B cell (primary cell): ENCODE results near the gene VAMP4. TPM values are rescaled to one million over a fixed set of nuclear protein-coding genes. Genes with fewer than 3 reads are reported as not detected.
A peak's percentile ranks its signal among the peaks of the same experiment; 100 is the strongest.

Source experiments
- ATAC-seq: fragments of 200-7000 bp; cut with Tn5 transposase; one replicate; pipeline ENCODE4 v1.10.0; 2021; ENCODE audit warnings: low read depth, mild to moderate bottlenecking, moderate number of reproducible peaks, moderate library complexity
- CTCF ChIA-PET: fragments of 350-600 bp; sonication (Branson Sonifier 250); formaldehyde crosslinking; loops from one replicate; lab custom pipeline; 2021; ENCODE audit warnings: antibody characterized with exemption, inconsistent platforms; lab: Charles Lee
- POLR2A ChIA-PET: fragments of 350-600 bp; sonication (Branson Sonifier 250); formaldehyde crosslinking; loops from one replicate; lab custom pipeline; 2021; ENCODE audit warnings: antibody characterized with exemption; lab: Charles Lee
- DNase-seq: peaks from one replicate; pipeline ENCODE4 v3.0.0; 2013
- H2AFZ ChIP-seq: 2 replicates; pipeline ENCODE4 v1.6.1; 2012; ENCODE audit warnings: mild to moderate bottlenecking, low read depth, low read length; ENCODE audit not compliant: insufficient read depth, poor library complexity, severe bottlenecking
- H3K27ac ChIP-seq, 2 donors: 1 replicate in 1 of 2; 2 replicates in 1 of 2; pipeline ENCODE4 v1.5.1; 2012 to 2013; ENCODE audit warnings: low read length in 2 of 2, mild to moderate bottlenecking in 2 of 2, moderate library complexity in 1 of 2
- H3K27me3 ChIP-seq, 4 experiments: fragments of 200-600 bp in 1 of 4; sonication (generic) in 1 of 4; replicated peaks in 1 of 4; 1 replicate in 2 of 4; 2 replicates in 2 of 4; pipeline versions ENCODE4 v1.6.1 to v1.7.0; 2013 to 2016; ENCODE audit warnings: low read length in 3 of 4, mild to moderate bottlenecking in 2 of 4, mixed read lengths in 1 of 4, moderate library complexity in 1 of 4; ENCODE audit not compliant: insufficient read depth in 4 of 4, control insufficient read depth in 3 of 4; ENCODE audit errors: control extremely low read depth in 1 of 4
- H3K36me3 ChIP-seq, 2 experiments: replicated peaks in 1 of 2; 1 replicate in 1 of 2; 2 replicates in 1 of 2; pipeline versions ENCODE4 v1.6.1 to v1.7.1; 2013; ENCODE audit warnings: low read length in 1 of 2; ENCODE audit not compliant: insufficient read depth in 2 of 2, control insufficient read depth in 1 of 2; ENCODE audit errors: control extremely low read depth in 1 of 2, extremely low read depth in 1 of 2
- H3K4me1 ChIP-seq, 2 donors: fragments of 200-600 bp in 1 of 2; sonication (generic) in 1 of 2; 1 replicate in 1 of 2; 2 replicates in 1 of 2; pipeline versions ENCODE4 v1.5.1 to v1.6.1; 2013 to 2017; ENCODE audit warnings: low read length in 2 of 2; ENCODE audit not compliant: control insufficient read depth in 2 of 2, insufficient read depth in 2 of 2
- H3K4me2 ChIP-seq: replicated peaks from 2 replicates; pipeline ENCODE3; 2012; ENCODE audit warnings: mild to moderate bottlenecking, low read depth, low read length; ENCODE audit not compliant: poor library complexity, severe bottlenecking
- H3K4me3 ChIP-seq, 5 experiments: fragments of 200-600 bp in 1 of 5; sonication (generic) in 1 of 5; 1 replicate in 3 of 5; 2 replicates in 2 of 5; pipeline versions ENCODE4 v1.5.1 to v1.7.0; 2011 to 2016; ENCODE audit warnings: low read length in 4 of 5, mild to moderate bottlenecking in 4 of 5, low read depth in 2 of 5, control low read depth in 1 of 5, moderate library complexity in 1 of 5; ENCODE audit not compliant: insufficient read depth in 1 of 5; ENCODE audit errors: control extremely low read depth in 1 of 5, extremely low read depth in 1 of 5
- H3K79me2 ChIP-seq: fragments of 200-600 bp; sonication (generic); one replicate; pipeline ENCODE4 v1.6.0; 2016; ENCODE audit warnings: low read length; ENCODE audit not compliant: control insufficient read depth, insufficient read depth
- H3K9ac ChIP-seq: fragments of 200-600 bp; sonication (generic); 2 replicates; pipeline ENCODE4 v1.6.1; 2017; ENCODE audit warnings: mild to moderate bottlenecking, low read length, moderate library complexity
- H3K9me3 ChIP-seq, 3 donors: one replicate each; pipeline versions ENCODE4 v1.6.1 to v1.7.1; 2013; ENCODE audit warnings: low read length in 2 of 3; ENCODE audit not compliant: control insufficient read depth in 2 of 3, insufficient read depth in 1 of 3; ENCODE audit errors: control extremely low read depth in 1 of 3
- H4K20me1 ChIP-seq: 2 replicates; pipeline ENCODE4 v1.6.0; 2012; ENCODE audit warnings: mild to moderate bottlenecking, low read length; ENCODE audit not compliant: insufficient read depth, control insufficient read depth, poor library complexity, severe bottlenecking
- H3K27ac Mint-ChIP-seq: one replicate; pipeline ENCODE4 v1.8.0; 2021; ENCODE audit warnings: mixed read lengths
- H3K27me3 Mint-ChIP-seq: one replicate; pipeline ENCODE4 v1.8.0; 2021; ENCODE audit warnings: mixed read lengths
- H3K4me1 Mint-ChIP-seq: one replicate; pipeline ENCODE4 v1.8.0; 2021; ENCODE audit warnings: mixed read lengths
- H3K4me3 Mint-ChIP-seq: one replicate; pipeline ENCODE4 v1.8.0; 2021; ENCODE audit warnings: mixed read lengths
- H3K9me3 Mint-ChIP-seq: one replicate; pipeline ENCODE4 v1.8.0; 2022; ENCODE audit warnings: mixed read lengths; ENCODE audit not compliant: insufficient read depth
- CTCF ChIP-seq: fragments of 200-600 bp; IDR thresholded peaks from one replicate; pipeline ENCODE4 v1.8.0; 2022; ENCODE audit warnings: antibody characterized with exemption, mild to moderate bottlenecking
- EZH2 ChIP-seq: IDR thresholded peaks from 2 replicates; pipeline ENCODE4 v1.6.1; 2012; ENCODE audit warnings: borderline replicate concordance, low read depth, mild to moderate bottlenecking, moderate library complexity, low read length; ENCODE audit not compliant: insufficient read depth, poor library complexity, severe bottlenecking
- WGBS: methylation state at CpG from one replicate; pipeline ENCODE4 v1.1.5; 2013; ENCODE audit warnings: missing lambda C conversion rate; ENCODE audit not compliant: insufficient coverage; 5-methylcytosine and 5-hydroxymethylcytosine counted together
- intact Hi-C: fragments of 100-400 bp; cut with micrococcal nuclease; formaldehyde crosslinking; loops from one replicate; pipeline ENCODE4 v1.10.0; 2022
- polyA plus RNA-seq: library from polyadenylated mRNA; depleted of rRNA; stranded (reverse); fragments of >200 nt; gene quantifications from 2 replicates; pipeline ENCODE4 v1.2.3, GENCODE V29; 2012
- total RNA-seq, 2 donors: library from RNA; stranded (reverse); fragments of 120-200 nt in 1 of 2; gene quantifications; 1 replicate in 1 of 2; 2 replicates in 1 of 2; pipeline versions ENCODE4 v1.2.3 to v1.2.4, GENCODE V29; 2013 to 2022

Gene VAMP4
- total and polyA plus RNA-seq, 2 donors (not counting 1 experiment from before 2014, with no cell fraction given) = 11.6 to 21.8 TPM

- Histone ChIP-seq H4K20me1 (no peaks in the 10 kb centered on the region), H3K4me3 (no peak overlapping the region), H2AFZ (no peak overlapping the region), H3K9me3 (no peaks in the 10 kb centered on the region), H3K79me2 (peaks cover under 1% of the 10 kb centered on the region), H3K9ac (no peak overlapping the region), H3K4me1 (no peaks in the 10 kb centered on the region), H3K4me2 (no peak overlapping the region), H3K36me3 (peaks cover 6 to 24% of the 10 kb centered on the region in 2 experiments), H3K27me3 (no peaks in the 10 kb centered on the region), H3K27ac (no peak overlapping the region)
- peak; percentile 43 for TF ChIP-seq CTCF
- no peak for TF ChIP-seq EZH2
- Mint-ChIP-seq H3K4me3 (no peak overlapping the region), H3K27me3 (no peaks in the 10 kb centered on the region), H3K27ac (no peak overlapping the region), H3K4me1 (no peaks in the 10 kb centered on the region), H3K9me3 (no peaks in the 10 kb centered on the region)
- no peak for ATAC-seq
- intact Hi-C loops = no loop called here
- ChIA-PET CTCF (interaction anchor here (0.8 to 2.0 kb wide), 2 partner anchors 27 to 85 kb away, joined by 3 to 6 read pairs; partner anchors contain the start of gene VAMP4), POLR2A (no interaction called here)
- DNase-seq = no peak
- WGBS = 90% methylated on average over 2 of the region's 3 CpGs
These were observed 26.0 kb downstream of the VAMP4 start for GRCh38 chr1:171715813-171716251.

- H3K27ac ChIP-seq = no peak overlapping the region
- 100% methylated on average over 1 of the region's 1 CpG for WGBS
- H3K27me3 Mint-ChIP-seq = no peaks in the 10 kb centered on the region
- no peaks in the 10 kb centered on the region for H3K4me1 Mint-ChIP-seq
- H3K27ac Mint-ChIP-seq = no peak overlapping the region
- no peaks in the 10 kb centered on the region for H3K9me3 ChIP-seq
- H3K4me3 ChIP-seq = no peak overlapping the region
- intact Hi-C loops = no loop called here
- no peak for DNase-seq
- TF ChIP-seq EZH2 (no peak), CTCF (no peak)
- H3K4me1 ChIP-seq = no peaks in the 10 kb centered on the region
- H4K20me1 ChIP-seq = no peaks in the 10 kb centered on the region
- H3K36me3 ChIP-seq = peaks cover 6 to 24% of the 10 kb centered on the region in 2 experiments
- H3K9me3 Mint-ChIP-seq = no peaks in the 10 kb centered on the region
- CTCF ChIA-PET = no interaction called here
- no peak for ATAC-seq
- H3K4me2 ChIP-seq = no peak overlapping the region
- no peak overlapping the region for H3K4me3 Mint-ChIP-seq
- no peak overlapping the region for H2AFZ ChIP-seq
- no peaks in the 10 kb centered on the region for H3K27me3 ChIP-seq
- no peak overlapping the region for H3K9ac ChIP-seq
- POLR2A ChIA-PET = no interaction called here
- H3K79me2 ChIP-seq = no peaks in the 10 kb centered on the region
These were observed 29.5 kb downstream of the VAMP4 start for GRCh38 chr1:171712341-171712740.
